ENCODE measurements around the gene DUSP5.

DNA sequence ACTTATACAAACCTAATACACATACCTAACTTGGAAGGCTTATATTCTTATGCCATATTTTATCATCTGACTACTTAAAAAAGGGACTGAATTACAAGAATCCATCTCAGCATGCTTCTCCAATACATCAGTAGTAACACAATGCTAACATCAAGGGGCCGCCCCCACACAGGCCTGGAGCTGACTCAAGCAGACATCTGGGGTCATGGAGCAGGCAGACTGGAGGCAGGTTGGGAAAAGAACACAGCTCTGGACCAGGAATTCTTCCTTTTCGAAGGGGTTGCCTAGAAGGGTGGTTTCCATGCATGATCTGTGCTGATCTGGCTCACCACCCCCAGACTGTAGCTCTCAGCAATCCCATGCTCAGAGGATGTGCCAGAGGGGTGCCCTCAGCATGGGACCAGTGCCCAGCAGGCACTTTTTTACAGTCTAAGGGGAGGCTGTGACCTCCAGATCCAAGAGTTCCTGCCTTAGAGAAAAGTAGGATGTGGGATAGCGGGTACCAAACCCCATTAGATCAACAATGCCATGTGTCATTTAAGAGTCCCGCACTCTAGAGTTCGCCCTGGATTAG lies 26.1 kb upstream of the DUSP5 start:
- TF ChIP-seq POLR2A (IDR thresholded peaks at IDR 0.05) (no peak), CTCF (IDR thresholded peaks at IDR 0.05) (no peak)

Measured in tibial nerve (tissue), 3 donors.